Endothelial cell of umbilical vein (primary cell): ENCODE measurements around the gene UBQLNL. TPM values are rescaled to one million over a fixed set of nuclear protein-coding genes. Genes with fewer than 3 reads are reported as not detected.

ENCODE experiments used
- BruUV-seq: library from RNA; stranded (reverse); fragments of 400-500 nt; replicated peaks from 2 replicates; lab custom pipeline; 2021; lab: Mats Ljungman, UMichigan
- CTCF ChIA-PET: fragments of 300-600, 350-600 bp; sonication (Branson Sonifier 250); formaldehyde crosslinking; loops from one replicate; lab custom pipeline; 2021; ENCODE audit warnings: antibody characterized with exemption, inconsistent platforms; lab: Charles Lee
- POLR2A ChIA-PET: fragments of 300-600, 350-600 bp; sonication (Branson Sonifier 250); formaldehyde crosslinking; loops from one replicate; lab custom pipeline; 2021; ENCODE audit warnings: antibody characterized with exemption, inconsistent platforms; lab: Charles Lee
- DNase-seq: peaks from one replicate; pipeline ENCODE4 v3.0.0-alpha.2; 2011; ENCODE audit warnings: low read depth, low spot score
- FAIRE-seq: peaks from 2 replicates; lab custom pipeline; 2011; peaks lifted over from hg19 to GRCh38; lab: Jason Lieb, UNC
- H2AFZ ChIP-seq: 2 replicates; pipeline ENCODE4 v1.6.0; 2012; ENCODE audit warnings: low read depth, low read length, control low read depth, inconsistent platforms
- H3K27ac ChIP-seq: 2 replicates; pipeline ENCODE4 v1.5.1; 2011; ENCODE audit warnings: low read depth, mild to moderate bottlenecking, control low read depth, low read length, moderate library complexity; ENCODE audit not compliant: insufficient read depth
- H3K27me3 ChIP-seq, 2 experiments: 2 replicates each; pipeline versions ENCODE4 v1.6.0 to v1.6.1; 2011; ENCODE audit warnings: low read length in 2 of 2, mixed read lengths in 1 of 2; ENCODE audit not compliant: control insufficient read depth in 2 of 2, insufficient read depth in 2 of 2
- H3K36me3 ChIP-seq, 2 experiments: 2 replicates in 1 of 2; 3 replicates in 1 of 2; pipeline ENCODE4 v1.5.1; 2011; ENCODE audit warnings: low read length in 2 of 2, mild to moderate bottlenecking in 1 of 2, moderate library complexity in 1 of 2; ENCODE audit not compliant: control insufficient read depth in 2 of 2, insufficient read depth in 2 of 2; ENCODE audit errors: extremely low read depth in 1 of 2
- H3K4me1 ChIP-seq: 3 replicates; pipeline ENCODE4 v1.5.1; 2011; ENCODE audit warnings: mild to moderate bottlenecking, low read length; ENCODE audit not compliant: control insufficient read depth, insufficient read depth; ENCODE audit errors: extremely low read depth
- H3K4me2 ChIP-seq: 2 replicates; pipeline ENCODE4 v1.6.1; 2011; ENCODE audit warnings: low read length, control low read depth, mixed read lengths; ENCODE audit not compliant: insufficient read depth
- H3K4me3 ChIP-seq, 3 experiments: fragments of 200-600 bp in 1 of 3; sonication (generic), shearing (Covaris generic) in 1 of 3; replicated peaks in 1 of 3; 2 replicates each; pipeline ENCODE4 v1.5.1; 2011 to 2016; ENCODE audit warnings: control low read depth in 3 of 3, low read length in 3 of 3, mild to moderate bottlenecking in 2 of 3, inconsistent platforms in 1 of 3, low read depth in 1 of 3, moderate library complexity in 1 of 3; ENCODE audit not compliant: insufficient read depth in 1 of 3
- H3K79me2 ChIP-seq: 2 replicates; pipeline ENCODE4 v1.6.0; 2012; ENCODE audit warnings: low read length, inconsistent platforms; ENCODE audit not compliant: control insufficient read depth, insufficient read depth
- H3K9ac ChIP-seq: replicated peaks from 2 replicates; pipeline ENCODE3; 2011; ENCODE audit warnings: low read length, control low read depth; ENCODE audit not compliant: insufficient read depth; ENCODE audit errors: extremely low read depth
- H3K9me1 ChIP-seq: replicated peaks from 3 replicates; pipeline ENCODE4 v1.6.0; 2011; ENCODE audit warnings: mild to moderate bottlenecking, low read length; ENCODE audit not compliant: control insufficient read depth, insufficient read depth; ENCODE audit errors: extremely low read depth
- H3K9me3 ChIP-seq: replicated peaks from 2 replicates; pipeline ENCODE4 v1.5.1; 2012; ENCODE audit warnings: low read length, inconsistent platforms; ENCODE audit not compliant: control insufficient read depth, insufficient read depth
- H4K20me1 ChIP-seq: replicated peaks from 2 replicates; pipeline ENCODE3; 2011; ENCODE audit warnings: mild to moderate bottlenecking, low read length; ENCODE audit not compliant: control insufficient read depth, insufficient read depth; ENCODE audit errors: extremely low read depth
- CTCF ChIP-seq, 2 donors: IDR thresholded peaks; 1 replicate in 1 of 2; 2 replicates in 1 of 2; pipeline ENCODE4 v1.5.1; 2011; ENCODE audit warnings: low read length in 2 of 2, mild to moderate bottlenecking in 2 of 2, moderate library complexity in 2 of 2, control low read depth in 1 of 2, inconsistent platforms in 1 of 2, low read depth in 1 of 2; ENCODE audit not compliant: insufficient read depth in 1 of 2; ENCODE audit errors: extremely low read depth in 1 of 2
- EZH2 ChIP-seq: IDR thresholded peaks from 2 replicates; pipeline ENCODE4 v1.6.1; 2012; ENCODE audit warnings: borderline replicate concordance, low read depth, mild to moderate bottlenecking, moderate library complexity, low read length, inconsistent platforms; ENCODE audit not compliant: severe bottlenecking
- FOS ChIP-seq: IDR thresholded peaks from 2 replicates; pipeline ENCODE4 v1.6.1; 2011; ENCODE audit warnings: mild to moderate bottlenecking, low read length, moderate library complexity, borderline replicate concordance; ENCODE audit not compliant: insufficient read depth
- GATA2 ChIP-seq: IDR thresholded peaks from 2 replicates; pipeline ENCODE4 v1.7.0; 2011; ENCODE audit warnings: low read depth, mild to moderate bottlenecking, moderate library complexity, mixed read lengths, low read length; ENCODE audit not compliant: insufficient read length, insufficient read depth
- JUN ChIP-seq: IDR thresholded peaks from 2 replicates; pipeline ENCODE4 v1.6.1; 2011; ENCODE audit warnings: borderline replicate concordance, low read depth; ENCODE audit not compliant: insufficient read length, insufficient read depth
- MAX ChIP-seq: IDR thresholded peaks from 2 replicates; pipeline ENCODE4 v1.6.1; 2011; ENCODE audit not compliant: insufficient read depth, insufficient read length
- MYC ChIP-seq: IDR thresholded peaks from one replicate; pipeline ENCODE4 v1.6.1; 2011; ENCODE audit warnings: mild to moderate bottlenecking, low read depth, low read length
- POLR2A ChIP-seq: IDR thresholded peaks from 2 replicates; pipeline ENCODE4 v1.6.1; 2012; ENCODE audit warnings: low read depth, mild to moderate bottlenecking, control low read depth, low read length
- POLR2AphosphoS5 ChIP-seq: IDR thresholded peaks from 2 replicates; pipeline ENCODE4 v1.6.1; 2012; ENCODE audit warnings: low read depth, mild to moderate bottlenecking, control low read depth, low read length, moderate library complexity; ENCODE audit not compliant: insufficient read depth
- dilution Hi-C: fragments of 300-500 bp; cut with MboI; formaldehyde crosslinking; loops from one replicate; pipeline ENCODE4 v1.15.0; 2019; ENCODE audit warnings: low sequenced_read_pairs; ENCODE audit not compliant: extremely low pct_ligation_motif_present
- intact Hi-C: fragments of 100-400 bp; cut with micrococcal nuclease; formaldehyde crosslinking; loops from one replicate; pipeline ENCODE4 v1.10.0; 2022
- polyA plus RNA-seq, 4 experiments: library from polyadenylated mRNA; depleted of rRNA in 3 of 4; stranded (reverse) in 3 of 4; unstranded in 1 of 4; fragments of >200 nt; gene quantifications; 2 replicates each; pipeline versions ENCODE4 v1.2.1 to v1.2.3, GENCODE V29; 2011 to 2012; ENCODE audit warnings: missing spikeins in 1 of 4
- total RNA-seq: library from RNA; stranded (reverse); gene quantifications from 2 replicates; pipeline ENCODE4 v1.2.3, GENCODE V29; 2021

Gene UBQLNL
- total and polyA plus RNA-seq, 2 donors (not counting 3 experiments of a cell fraction or from before 2014, with no cell fraction given), result 0.33 to 0.48 TPM

GRCh38 chr11:5536482-5536881 is 20.0 kb upstream of the UBQLNL start:
- no TSS peak for BruUV-seq
- Histone ChIP-seq H3K27me3 (no peaks in the 10 kb centered on the region), H3K36me3 (no peaks in the 10 kb centered on the region), H3K4me2 (no peak overlapping the region), H3K9me3 (no peaks in the 10 kb centered on the region), H3K27ac (no peak overlapping the region), H3K9me1 (no peaks in the 10 kb centered on the region), H3K4me3 (no peak overlapping the region), H3K79me2 (no peaks in the 10 kb centered on the region), H4K20me1 (no peaks in the 10 kb centered on the region), H3K9ac (no peak overlapping the region), H2AFZ (no peak overlapping the region), H3K4me1 (no peaks in the 10 kb centered on the region)
- intact Hi-C loops, result no loop called here
- FAIRE-seq (no peak), DNase-seq (no peak)
- CTCF ChIA-PET, result no interaction called here
- dilution Hi-C loops, result no loop called here
- POLR2A ChIA-PET, result no interaction called here
- TF ChIP-seq GATA2, result no peak

GRCh38 chr11:5534046-5534445 is 17.5 kb upstream of the UBQLNL start:
- no peaks in the 10 kb centered on the region for H3K4me1 ChIP-seq
- intact Hi-C loops (no loop called here), dilution Hi-C loops (no loop called here)
- no peak overlapping the region for H3K9ac ChIP-seq
- no peak overlapping the region for H3K4me3 ChIP-seq
- H3K79me2 ChIP-seq, result no peaks in the 10 kb centered on the region
- no peaks in the 10 kb centered on the region for H4K20me1 ChIP-seq
- no peak for TF ChIP-seq POLR2AphosphoS5
- TF ChIP-seq CTCF (IDR thresholded peaks at IDR 0.05; ENCODE audit: extremely low read depth in 1 of 2, insufficient read depth in 1 of 2, low read depth in 1 of 2, low read length in 2 of 2), result no peak
- TF ChIP-seq FOS, result no peak
- no peak for TF ChIP-seq MAX
- TF ChIP-seq GATA2, result no peak
- TF ChIP-seq JUN, result no peak
- no peak for TF ChIP-seq POLR2A
- no peak for TF ChIP-seq MYC
- no peak for TF ChIP-seq EZH2
- H3K4me2 ChIP-seq, result no peak overlapping the region
- no peak overlapping the region for H3K27ac ChIP-seq
- H3K9me1 ChIP-seq, result no peaks in the 10 kb centered on the region
- no TSS peak for BruUV-seq
- POLR2A ChIA-PET, result no interaction called here
- no peak for FAIRE-seq
- H3K36me3 ChIP-seq, result no peaks in the 10 kb centered on the region
- CTCF ChIA-PET, result no interaction called here
- H3K27me3 ChIP-seq, result no peaks in the 10 kb centered on the region
- no peaks in the 10 kb centered on the region for H3K9me3 ChIP-seq
- H2AFZ ChIP-seq, result no peak overlapping the region
- DNase-seq, result no peak
